ENCODE measurements around the gene BMX. TPM values are rescaled to one million over a fixed set of nuclear protein-coding genes. Genes with fewer than 3 reads are reported as not detected.

Gene BMX
- total RNA-seq, 4 donors from 2014 or later: 1.9 to 4.4 (median 2.9) TPM

GRCh38 chrX:15570145-15570544 is 69.5 kb downstream of the BMX start:
- Histone ChIP-seq H3K27ac (no peak overlapping the region), H3K27me3 (no peaks in the 10 kb centered on the region), H3K4me1 (no peaks in the 10 kb centered on the region), H3K4me3 (no peak overlapping the region), H3K9me3 (no peaks in the 10 kb centered on the region), H3K36me3 (no peaks in the 10 kb centered on the region)
- WGBS, 2 donors (ENCODE audit: low coverage in 1 of 2): 25% methylated on average over 1 of the region's 1 CpG; no CpG with 5 or more reads in 1 of the 2 donors
- TF ChIP-seq CTCF (IDR thresholded peaks at IDR 0.05): no peak
- no peak for TF ChIP-seq EP300 (IDR thresholded peaks at IDR 0.05)
- TF ChIP-seq POLR2A (IDR thresholded peaks at IDR 0.05): no peak
- no peak for TF ChIP-seq POLR2AphosphoS5 (IDR thresholded peaks at IDR 0.05)
- ATAC-seq: no peak

- H3K27me3 ChIP-seq: no peaks in the 10 kb centered on the region
- no peaks in the 10 kb centered on the region for H3K36me3 ChIP-seq
- TF ChIP-seq CTCF (IDR thresholded peaks at IDR 0.05) (no peak), POLR2AphosphoS5 (IDR thresholded peaks at IDR 0.05) (no peak), EP300 (IDR thresholded peaks at IDR 0.05) (no peak), POLR2A (IDR thresholded peaks at IDR 0.05) (no peak)
- ATAC-seq: no peak
- H3K4me1 ChIP-seq: no peaks in the 10 kb centered on the region
- WGBS, 2 donors (ENCODE audit: low coverage in 1 of 2): 28 to 57% methylated on average over 1 to 2 of the region's 2 CpGs
- no peaks in the 10 kb centered on the region for H3K9me3 ChIP-seq
- H3K4me3 ChIP-seq: no peak overlapping the region
- H3K27ac ChIP-seq: no peak overlapping the region
Observed at GRCh38 chrX:15574017-15574416, 73.4 kb downstream of the BMX start.

- Histone ChIP-seq H3K4me3 (no peak overlapping the region), H3K36me3 (no peaks in the 10 kb centered on the region), H3K9me3 (no peaks in the 10 kb centered on the region), H3K27ac (no peak overlapping the region), H3K27me3 (no peaks in the 10 kb centered on the region), H3K4me1 (no peaks in the 10 kb centered on the region)
- TF ChIP-seq POLR2A (IDR thresholded peaks at IDR 0.05) (no peak), CTCF (IDR thresholded peaks at IDR 0.05) (no peak), EP300 (IDR thresholded peaks at IDR 0.05) (no peak), POLR2AphosphoS5 (IDR thresholded peaks at IDR 0.05) (no peak)
- WGBS, 2 donors (ENCODE audit: low coverage in 1 of 2): 0 to 36% methylated on average over 1 of the region's 1 CpG
- no peak for ATAC-seq
Observed at GRCh38 chrX:15576019-15576418, 75.4 kb downstream of the BMX start.

GRCh38 chrX:15579778-15580747 is 79.5 kb downstream of the BMX start:
- no peak for TF ChIP-seq POLR2A (IDR thresholded peaks at IDR 0.05)
- no peak for TF ChIP-seq EP300 (IDR thresholded peaks at IDR 0.05)
- TF ChIP-seq CTCF (IDR thresholded peaks at IDR 0.05): no peak
- TF ChIP-seq POLR2AphosphoS5 (IDR thresholded peaks at IDR 0.05): no peak
- Histone ChIP-seq H3K4me3 (no peak overlapping the region), H3K9me3 (no peaks in the 10 kb centered on the region), H3K36me3 (no peaks in the 10 kb centered on the region), H3K4me1 (no peaks in the 10 kb centered on the region), H3K27ac (no peak overlapping the region), H3K27me3 (no peaks in the 10 kb centered on the region)
- ATAC-seq: no peak
- 70 to 89% methylated on average over 1 to 3 of the region's 5 CpGs for WGBS, 2 donors (ENCODE audit: low coverage in 1 of 2)

- no peak overlapping the region for H3K4me3 ChIP-seq
- no peaks in the 10 kb centered on the region for H3K4me1 ChIP-seq
- no peaks in the 10 kb centered on the region for H3K36me3 ChIP-seq
- H3K9me3 ChIP-seq: no peaks in the 10 kb centered on the region
- no peak for TF ChIP-seq POLR2AphosphoS5 (IDR thresholded peaks at IDR 0.05)
- TF ChIP-seq CTCF (IDR thresholded peaks at IDR 0.05): no peak
- TF ChIP-seq EP300 (IDR thresholded peaks at IDR 0.05): no peak
- TF ChIP-seq POLR2A (IDR thresholded peaks at IDR 0.05): no peak
- ATAC-seq: no peak
- WGBS, 2 donors (ENCODE audit: low coverage in 1 of 2): 25% methylated on average over 1 of the region's 2 CpGs; no CpG with 5 or more reads in 1 of the 2 donors
- no peaks in the 10 kb centered on the region for H3K27me3 ChIP-seq
- H3K27ac ChIP-seq: no peak overlapping the region
Observed at GRCh38 chrX:15594371-15594770, 93.8 kb downstream of the BMX start.

All from gastroesophageal sphincter (tissue), 4 donors.